Uterus (tissue), 4 donors: ENCODE measurements around the gene UXS1. TPM values are rescaled to one million over a fixed set of nuclear protein-coding genes. Genes with fewer than 3 reads are reported as not detected.

ENCODE experiments used
- DNase-seq, 2 donors: peaks; one replicate each; pipeline ENCODE4 v3.0.0-alpha.2; 2019 to 2020
- H3K27ac ChIP-seq, 2 donors: fragments of 200-600 bp; sonication (generic); 1 replicate in 1 of 2; 2 replicates in 1 of 2; pipeline ENCODE4 v1.5.1; 2016 to 2018
- H3K27me3 ChIP-seq, 2 donors: fragments of 200-600 bp; sonication (generic); one replicate each; pipeline ENCODE4 v1.5.1; 2018 to 2019; ENCODE audit warnings: control low read depth in 1 of 2
- H3K36me3 ChIP-seq, 2 donors: fragments of 200-600 bp; sonication (generic); one replicate each; pipeline ENCODE4 v1.5.1; 2019; ENCODE audit warnings: control low read depth in 1 of 2
- H3K4me1 ChIP-seq, 2 donors: fragments of 200-600 bp; sonication (generic); one replicate each; pipeline ENCODE4 v1.5.1; 2018 to 2019; ENCODE audit warnings: control low read depth in 1 of 2
- H3K4me3 ChIP-seq, 2 donors: fragments of 200-600 bp; sonication (generic); 1 replicate in 1 of 2; 2 replicates in 1 of 2; pipeline ENCODE4 v1.5.1; 2018 to 2019; ENCODE audit warnings: mild to moderate bottlenecking in 1 of 2
- H3K9me3 ChIP-seq, 2 donors: fragments of 200-600 bp; sonication (generic); one replicate each; pipeline ENCODE4 v1.5.1; 2019; ENCODE audit warnings: control low read depth in 1 of 2
- POLR2A ChIP-seq, 2 donors: fragments of 450-650 bp; IDR thresholded peaks; one replicate each; pipeline ENCODE4 v1.6.1; 2016; ENCODE audit warnings: antibody characterized with exemption in 2 of 2, mild to moderate bottlenecking in 1 of 2, moderate library complexity in 1 of 2
- intact Hi-C: fragments of 100-400 bp; cut with DNase I; formaldehyde crosslinking; loops from one replicate; pipeline ENCODE4 v1.15.1; 2023; ENCODE audit warnings: low total_unique reads
- total RNA-seq, 4 donors: library from RNA; depleted of rRNA in 3 of 4; stranded (reverse); fragments of >200 nt in 3 of 4; gene quantifications; one replicate each; pipeline versions ENCODE4 v1.1.0 to v1.2.4, GENCODE V29; 2014 to 2023
- TF ChIP-seq, protein P1 (sequence below), 4 experiments: fragments of 200-600 bp in 2 of 4; fragments of 450-650 bp in 2 of 4; sonication (generic) in 2 of 4; IDR thresholded peaks; one replicate each; pipeline ENCODE4 v1.5.1; 2016 to 2019; ENCODE audit warnings: antibody characterized with exemption in 4 of 4, mild to moderate bottlenecking in 2 of 4, moderate library complexity in 1 of 4
- donor health status: DM: yes; HTN: yes; CAD: no.

The UXS1 gene
- total RNA-seq, 4 donors from 2014 or later, result 26.2 to 103 (median 74.8) TPM

DNA sequence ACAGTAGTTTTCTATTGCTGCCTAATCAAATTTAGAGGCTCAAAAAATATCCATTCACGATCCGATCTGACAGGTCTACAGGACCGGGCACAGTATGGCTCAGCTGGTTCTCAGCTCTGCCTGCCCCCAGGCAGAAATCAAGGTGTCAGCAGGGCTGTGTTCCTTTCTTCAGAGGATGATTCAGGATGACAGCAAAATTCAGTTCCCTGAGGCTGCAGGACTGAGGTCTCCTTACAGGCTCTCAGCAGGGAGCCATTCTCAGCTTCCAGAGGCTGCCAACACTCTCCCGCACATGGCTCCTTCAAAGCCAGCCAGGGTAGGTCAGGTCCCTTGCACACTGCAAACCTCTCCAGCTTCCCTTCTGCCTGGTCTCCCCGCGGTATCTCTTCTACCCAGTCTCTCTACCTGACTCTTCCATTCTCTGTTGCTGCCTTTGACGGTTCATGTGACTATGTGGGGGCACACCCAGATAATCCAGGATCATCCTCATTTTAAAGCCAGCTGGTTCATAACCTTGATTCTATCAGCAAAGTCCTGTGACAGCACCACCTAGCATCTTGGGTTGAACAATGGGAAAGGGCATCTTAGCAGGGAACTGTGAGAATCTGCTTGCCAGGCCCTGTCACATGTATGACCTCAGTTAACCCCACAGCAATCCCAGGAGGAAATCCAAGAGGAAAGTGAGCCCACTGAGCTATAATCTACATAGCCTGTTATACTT is 50.4 kb downstream of the UXS1 start:
- no peak overlapping the region for H3K27ac ChIP-seq
- no peak overlapping the region for H3K4me3 ChIP-seq
- no peaks in the 10 kb centered on the region for H3K9me3 ChIP-seq
- no peaks in the 10 kb centered on the region for H3K36me3 ChIP-seq
- TF ChIP-seq POLR2A (IDR thresholded peaks at IDR 0.05), result no peak
- TF ChIP-seq, protein P1, sequence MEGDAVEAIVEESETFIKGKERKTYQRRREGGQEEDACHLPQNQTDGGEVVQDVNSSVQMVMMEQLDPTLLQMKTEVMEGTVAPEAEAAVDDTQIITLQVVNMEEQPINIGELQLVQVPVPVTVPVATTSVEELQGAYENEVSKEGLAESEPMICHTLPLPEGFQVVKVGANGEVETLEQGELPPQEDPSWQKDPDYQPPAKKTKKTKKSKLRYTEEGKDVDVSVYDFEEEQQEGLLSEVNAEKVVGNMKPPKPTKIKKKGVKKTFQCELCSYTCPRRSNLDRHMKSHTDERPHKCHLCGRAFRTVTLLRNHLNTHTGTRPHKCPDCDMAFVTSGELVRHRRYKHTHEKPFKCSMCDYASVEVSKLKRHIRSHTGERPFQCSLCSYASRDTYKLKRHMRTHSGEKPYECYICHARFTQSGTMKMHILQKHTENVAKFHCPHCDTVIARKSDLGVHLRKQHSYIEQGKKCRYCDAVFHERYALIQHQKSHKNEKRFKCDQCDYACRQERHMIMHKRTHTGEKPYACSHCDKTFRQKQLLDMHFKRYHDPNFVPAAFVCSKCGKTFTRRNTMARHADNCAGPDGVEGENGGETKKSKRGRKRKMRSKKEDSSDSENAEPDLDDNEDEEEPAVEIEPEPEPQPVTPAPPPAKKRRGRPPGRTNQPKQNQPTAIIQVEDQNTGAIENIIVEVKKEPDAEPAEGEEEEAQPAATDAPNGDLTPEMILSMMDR (IDR thresholded peaks at IDR 0.05), result no peak
- no peaks in the 10 kb centered on the region for H3K4me1 ChIP-seq
- H3K27me3 ChIP-seq, result no peaks in the 10 kb centered on the region
- intact Hi-C loops, result no loop called here
- no peak for DNase-seq

DNA sequence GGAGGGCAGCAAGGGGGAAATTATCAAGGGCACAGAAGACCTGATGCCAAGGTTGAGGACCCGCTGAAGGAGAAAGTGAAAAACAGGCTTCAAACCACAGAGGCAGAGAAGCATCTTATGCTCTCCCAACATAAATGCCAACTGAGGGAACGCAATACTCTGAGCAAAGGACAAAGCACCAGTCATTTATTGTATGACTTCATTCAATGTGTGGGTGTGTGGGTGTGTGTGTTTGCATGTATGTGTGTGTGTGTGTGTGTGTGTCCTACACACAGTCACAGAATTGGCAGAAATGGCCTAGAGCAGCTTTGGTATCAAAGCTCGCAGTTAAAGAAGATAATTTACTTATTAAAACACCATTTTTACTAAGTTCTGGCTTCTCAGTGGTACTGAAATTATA is 51.4 kb downstream of the UXS1 start:
- Histone ChIP-seq H3K4me3 (no peak overlapping the region), H3K27me3 (no peaks in the 10 kb centered on the region), H3K9me3 (no peaks in the 10 kb centered on the region), H3K27ac (no peak overlapping the region), H3K36me3 (no peaks in the 10 kb centered on the region), H3K4me1 (no peaks in the 10 kb centered on the region)
- TF ChIP-seq, protein P1 (IDR thresholded peaks at IDR 0.05), result no peak
- TF ChIP-seq POLR2A (IDR thresholded peaks at IDR 0.05), result no peak
- intact Hi-C loops, result no loop called here
- no peak for DNase-seq

DNA sequence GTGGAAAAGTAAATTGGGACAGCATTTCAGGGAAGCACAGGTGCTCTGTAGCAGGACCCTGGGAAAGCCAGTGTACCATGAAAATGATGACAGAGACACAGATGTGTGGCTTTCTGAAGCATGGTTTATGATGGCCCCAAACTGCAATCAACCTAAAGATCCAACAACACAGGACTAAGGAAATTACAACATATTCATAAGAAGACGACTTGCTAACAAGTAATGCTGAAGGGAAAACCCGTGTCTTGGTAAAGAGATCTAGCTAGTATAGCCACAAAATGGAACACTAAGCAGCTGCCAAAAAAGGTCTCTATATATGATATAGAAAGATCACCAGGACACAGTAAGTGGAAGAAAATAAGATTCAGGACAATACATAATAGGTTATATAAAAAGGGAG is 53.2 kb downstream of the UXS1 start:
- Histone ChIP-seq H3K4me3 (no peak overlapping the region), H3K9me3 (no peaks in the 10 kb centered on the region), H3K27me3 (no peaks in the 10 kb centered on the region), H3K4me1 (no peaks in the 10 kb centered on the region), H3K27ac (no peak overlapping the region), H3K36me3 (no peaks in the 10 kb centered on the region)
- intact Hi-C loops, result no loop called here
- DNase-seq, result no peak
- no peak for TF ChIP-seq POLR2A (IDR thresholded peaks at IDR 0.05)
- TF ChIP-seq, protein P1 (IDR thresholded peaks at IDR 0.05), result no peak

DNA sequence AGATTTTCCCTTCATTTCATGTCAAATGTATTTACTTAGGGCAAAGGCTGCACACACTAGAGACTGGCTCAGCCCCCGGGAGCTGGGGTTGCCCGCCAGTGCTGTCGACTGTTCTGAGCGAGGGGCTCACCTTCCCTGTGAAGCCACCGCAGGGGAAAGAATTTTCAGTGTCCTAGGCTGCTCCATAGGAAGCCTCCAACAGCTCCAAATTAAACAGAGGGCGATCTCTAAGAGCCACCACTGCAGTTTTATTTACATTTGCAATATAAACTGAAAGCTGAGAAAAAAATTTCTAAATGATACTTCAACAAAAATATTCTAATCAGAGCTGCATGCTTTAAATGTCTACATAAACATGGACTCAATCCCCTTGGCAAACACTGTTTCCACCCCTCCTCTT is 54.0 kb downstream of the UXS1 start:
- Histone ChIP-seq H3K36me3 (no peaks in the 10 kb centered on the region), H3K27me3 (no peaks in the 10 kb centered on the region), H3K4me3 (no peak overlapping the region), H3K4me1 (no peaks in the 10 kb centered on the region), H3K9me3 (no peaks in the 10 kb centered on the region), H3K27ac (no peak overlapping the region)
- intact Hi-C loops, result no loop called here
- no peak for DNase-seq
- TF ChIP-seq POLR2A (IDR thresholded peaks at IDR 0.05), result no peak
- TF ChIP-seq, protein P1 (IDR thresholded peaks at IDR 0.05), result no peak

DNA sequence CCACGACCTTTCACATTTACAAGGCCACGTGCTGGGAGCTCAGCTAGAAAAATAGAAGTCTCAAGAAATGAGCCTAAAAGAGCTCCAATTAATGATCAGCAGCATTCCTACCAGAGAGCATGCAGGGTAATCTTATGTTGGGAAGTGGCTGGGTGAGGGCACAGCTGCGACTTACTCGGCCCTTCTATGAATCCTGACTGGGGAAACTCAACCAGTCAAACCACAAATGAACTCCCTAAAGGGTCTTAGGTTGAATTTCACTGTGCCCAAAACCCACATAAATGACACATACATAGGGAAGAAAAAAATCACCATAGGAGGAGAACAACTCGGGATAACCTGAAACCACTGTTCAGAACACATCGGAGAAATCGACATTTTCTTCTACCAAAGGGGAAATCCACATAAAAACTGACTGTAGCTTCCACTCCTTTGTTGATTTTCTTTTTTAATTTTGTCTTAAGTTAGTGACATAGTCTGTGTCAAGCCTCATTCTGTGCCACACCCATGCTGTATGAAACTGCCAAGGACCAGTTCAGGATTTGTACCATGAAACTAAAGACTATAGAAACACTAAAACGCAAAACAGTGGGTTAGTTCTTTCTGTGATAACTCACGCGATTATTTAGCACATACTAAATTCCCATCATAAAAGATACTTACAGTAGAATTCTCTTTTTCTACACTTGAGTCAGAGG is 54.7 kb downstream of the UXS1 start:
- peak overlapping the region in 1 of 2 donors; percentile 54 for H3K27ac ChIP-seq
- no peak for DNase-seq
- H3K27me3 ChIP-seq, result no peaks in the 10 kb centered on the region
- no peak overlapping the region for H3K4me3 ChIP-seq
- intact Hi-C loops, result no loop called here
- H3K9me3 ChIP-seq, result no peaks in the 10 kb centered on the region
- no peaks in the 10 kb centered on the region for H3K4me1 ChIP-seq
- TF ChIP-seq POLR2A (IDR thresholded peaks at IDR 0.05), result no peak
- TF ChIP-seq, protein P1 (IDR thresholded peaks at IDR 0.05), result no peak
- H3K36me3 ChIP-seq, result no peaks in the 10 kb centered on the region
